Trophoblast cell (in vitro differentiated cells and primary cell): Measurements from ENCODE around the gene PSEN2.
"Not testable (repeated sequence)": the region's sequence is repeated elsewhere in the genome, so short reads cannot be mapped to it uniquely, and the experiment has no call there.

Experiments
- DNase-seq, 2 donors: peaks; one replicate each; pipeline ENCODE4 v3.0.0-alpha.2; 2016
- H2AFZ ChIP-seq: 2 replicates; pipeline ENCODE4 v1.6.1; 2013; ENCODE audit warnings: low read length, moderate library complexity, mild to moderate bottlenecking; ENCODE audit not compliant: insufficient read depth, poor library complexity
- H2AK5ac ChIP-seq: 2 replicates; pipeline ENCODE4 v1.6.1; 2013; ENCODE audit warnings: mild to moderate bottlenecking, low read length
- H2BK120ac ChIP-seq: 2 replicates; pipeline ENCODE4 v1.6.1; 2013; ENCODE audit warnings: low read length, mild to moderate bottlenecking, moderate library complexity; ENCODE audit not compliant: insufficient read depth, poor library complexity
- H2BK12ac ChIP-seq: 2 replicates; pipeline ENCODE4 v1.6.1; 2013; ENCODE audit warnings: mild to moderate bottlenecking, low read length, moderate library complexity
- H2BK5ac ChIP-seq: 2 replicates; pipeline ENCODE4 v1.6.1; 2013; ENCODE audit warnings: low read length, low read depth, moderate library complexity, mild to moderate bottlenecking; ENCODE audit not compliant: poor library complexity
- H3K14ac ChIP-seq: 2 replicates; pipeline ENCODE4 v1.6.1; 2013; ENCODE audit warnings: mild to moderate bottlenecking, low read length
- H3K18ac ChIP-seq: 2 replicates; pipeline ENCODE4 v1.6.1; 2013; ENCODE audit warnings: mild to moderate bottlenecking, low read length
- H3K23ac ChIP-seq: 2 replicates; pipeline ENCODE4 v1.6.1; 2013; ENCODE audit warnings: low read length
- H3K27ac ChIP-seq: 2 replicates; pipeline ENCODE4 v1.5.1; 2013; ENCODE audit warnings: low read depth, mild to moderate bottlenecking, inconsistent platforms, low read length, moderate library complexity
- H3K27me3 ChIP-seq: 2 replicates; pipeline ENCODE4 v1.6.1; 2013; ENCODE audit warnings: inconsistent platforms, mild to moderate bottlenecking, low read length, moderate library complexity; ENCODE audit not compliant: insufficient read depth
- H3K36me3 ChIP-seq, 2 experiments: 1 replicate in 1 of 2; 2 replicates in 1 of 2; pipeline ENCODE4 v1.6.1; 2013; ENCODE audit warnings: low read length in 2 of 2, mild to moderate bottlenecking in 2 of 2, moderate library complexity in 1 of 2; ENCODE audit not compliant: insufficient read depth in 2 of 2, control insufficient read depth in 1 of 2
- H3K4ac ChIP-seq: 2 replicates; pipeline ENCODE4 v1.6.1; 2013; ENCODE audit warnings: low read depth, mild to moderate bottlenecking, low read length, moderate library complexity
- H3K4me1 ChIP-seq, 2 experiments: 1 replicate in 1 of 2; 2 replicates in 1 of 2; pipeline ENCODE4 v1.6.1; 2013; ENCODE audit warnings: low read length in 2 of 2, mild to moderate bottlenecking in 2 of 2, moderate library complexity in 1 of 2; ENCODE audit not compliant: insufficient read depth in 2 of 2, control insufficient read depth in 1 of 2
- H3K4me2 ChIP-seq: 2 replicates; pipeline ENCODE4 v1.6.1; 2013; ENCODE audit warnings: inconsistent platforms, mild to moderate bottlenecking, low read length, moderate library complexity
- H3K4me3 ChIP-seq: 2 replicates; pipeline ENCODE4 v1.5.1; 2013; ENCODE audit warnings: mild to moderate bottlenecking, low read depth, low read length, inconsistent platforms
- H3K79me1 ChIP-seq: one replicate; pipeline ENCODE4 v1.6.1; 2013; ENCODE audit warnings: low read length
- H3K79me2 ChIP-seq: 2 replicates; pipeline ENCODE4 v1.6.1; 2013; ENCODE audit warnings: low read length, mild to moderate bottlenecking; ENCODE audit not compliant: control insufficient read depth, insufficient read depth, poor library complexity
- H3K9ac ChIP-seq: 2 replicates; pipeline ENCODE4 v1.6.1; 2013; ENCODE audit warnings: mild to moderate bottlenecking, low read length
- H3K9me3 ChIP-seq: 2 replicates; pipeline ENCODE4 v1.6.1; 2013; ENCODE audit warnings: low read depth, mild to moderate bottlenecking, control low read depth, inconsistent platforms, low read length; ENCODE audit not compliant: insufficient read depth
- H4K12ac ChIP-seq: 2 replicates; pipeline ENCODE4 v1.6.1; 2013; ENCODE audit warnings: low read depth, mild to moderate bottlenecking, low read length, moderate library complexity
- H4K8ac ChIP-seq: 2 replicates; pipeline ENCODE4 v1.6.1; 2013; ENCODE audit warnings: low read depth, mild to moderate bottlenecking, low read length, moderate library complexity
- H4K91ac ChIP-seq: one replicate; pipeline ENCODE4 v1.6.1; 2013; ENCODE audit warnings: low read depth, mild to moderate bottlenecking, low read length, moderate library complexity
- WGBS: extraction: QIAGEN DNeasy Blood & Tissue Kit; methylation state at CpG from one replicate; pipeline ENCODE4 v1.1.7; 2013; ENCODE audit warnings: missing lambda C conversion rate; ENCODE audit not compliant: insufficient read length, insufficient coverage; ENCODE audit errors: extremely low coverage; 5-methylcytosine and 5-hydroxymethylcytosine counted together

The PSEN2 gene

DNA sequence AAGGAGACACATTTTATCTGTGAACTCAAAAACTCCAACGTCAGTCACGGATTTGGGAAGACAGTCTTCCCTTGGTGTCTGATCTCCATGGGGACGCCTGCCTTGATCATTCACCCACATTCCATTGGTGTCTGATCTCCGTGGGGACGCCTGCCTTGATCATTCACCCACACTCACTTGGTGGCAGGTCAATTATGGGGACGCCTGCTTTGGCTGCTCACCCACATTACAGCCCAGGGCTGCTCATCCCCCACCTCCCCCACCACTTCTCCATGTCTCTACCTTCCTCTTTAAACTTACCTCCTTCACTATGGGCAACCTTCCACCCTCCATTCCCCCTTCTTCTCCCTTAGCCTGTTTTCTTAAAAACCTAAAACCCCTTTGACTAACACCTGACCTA is 36.2 kb upstream of the PSEN2 start:
- H3K27me3 ChIP-seq, H3K36me3 ChIP-seq, H3K14ac ChIP-seq, H2BK12ac ChIP-seq, H3K18ac ChIP-seq, DNase-seq, H4K8ac ChIP-seq, H3K79me2 ChIP-seq, H3K4ac ChIP-seq, H3K9me3 ChIP-seq, H4K12ac ChIP-seq, H3K4me2 ChIP-seq, H4K91ac ChIP-seq, H3K79me1 ChIP-seq, H3K27ac ChIP-seq, H2AK5ac ChIP-seq, H3K23ac ChIP-seq, H2BK120ac ChIP-seq, H2AFZ ChIP-seq, H3K4me1 ChIP-seq, H2BK5ac ChIP-seq, H3K4me3 ChIP-seq, H3K9ac ChIP-seq: not testable (repeated sequence)
- WGBS: no CpG with 5 or more reads among the region's 6 CpGs

DNA sequence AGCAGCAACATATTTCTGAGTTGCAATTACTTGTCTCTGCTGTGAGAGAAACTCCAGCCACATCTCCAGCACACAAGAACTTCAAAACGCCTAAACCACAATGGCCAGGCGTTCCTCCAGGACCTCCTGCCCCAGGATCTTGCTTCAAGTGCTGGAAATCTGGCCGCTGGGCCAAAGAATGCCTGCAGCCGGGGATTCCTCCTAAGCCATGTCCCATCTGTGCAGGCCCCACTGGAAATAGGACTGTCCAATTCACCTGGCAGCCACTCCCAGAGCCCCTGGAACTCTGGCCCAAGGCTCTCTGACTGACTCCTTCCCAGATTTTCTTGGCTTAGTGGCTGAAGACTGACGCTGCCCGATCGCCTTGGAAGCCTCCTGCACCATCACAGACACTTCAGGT is 35.0 kb upstream of the PSEN2 start:
- H2AFZ ChIP-seq, H3K18ac ChIP-seq, H3K14ac ChIP-seq, H2AK5ac ChIP-seq, H3K79me1 ChIP-seq, H3K23ac ChIP-seq, H4K12ac ChIP-seq, H3K27me3 ChIP-seq, H3K9me3 ChIP-seq, H3K4ac ChIP-seq, H3K4me2 ChIP-seq, H2BK120ac ChIP-seq, H2BK12ac ChIP-seq, H3K4me3 ChIP-seq, H3K4me1 ChIP-seq, H3K36me3 ChIP-seq, H4K91ac ChIP-seq, H2BK5ac ChIP-seq, H3K9ac ChIP-seq, H4K8ac ChIP-seq, H3K27ac ChIP-seq, DNase-seq, H3K79me2 ChIP-seq: not testable (repeated sequence)
- no CpG with 5 or more reads among the region's 7 CpGs for WGBS

DNA sequence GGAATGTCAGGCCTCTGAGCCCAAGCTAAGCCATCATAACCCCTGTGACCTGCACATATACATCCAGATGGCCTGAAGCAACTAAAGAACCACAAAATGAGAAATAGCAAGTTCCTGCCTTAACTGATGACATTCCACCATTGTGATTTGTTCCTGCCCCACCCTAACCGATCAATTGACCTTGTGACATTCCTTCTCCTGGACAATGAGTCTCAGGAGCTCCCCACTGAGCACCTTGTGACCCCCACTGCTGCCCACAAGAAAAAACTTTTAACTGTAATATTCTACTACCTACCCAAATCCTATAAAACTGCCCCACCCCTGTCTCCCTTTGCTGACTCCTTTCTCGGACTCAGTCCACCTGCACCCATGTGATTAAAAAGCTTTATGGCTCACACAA is 32.5 kb upstream of the PSEN2 start:
- DNase-seq: not testable (repeated sequence)

DNA sequence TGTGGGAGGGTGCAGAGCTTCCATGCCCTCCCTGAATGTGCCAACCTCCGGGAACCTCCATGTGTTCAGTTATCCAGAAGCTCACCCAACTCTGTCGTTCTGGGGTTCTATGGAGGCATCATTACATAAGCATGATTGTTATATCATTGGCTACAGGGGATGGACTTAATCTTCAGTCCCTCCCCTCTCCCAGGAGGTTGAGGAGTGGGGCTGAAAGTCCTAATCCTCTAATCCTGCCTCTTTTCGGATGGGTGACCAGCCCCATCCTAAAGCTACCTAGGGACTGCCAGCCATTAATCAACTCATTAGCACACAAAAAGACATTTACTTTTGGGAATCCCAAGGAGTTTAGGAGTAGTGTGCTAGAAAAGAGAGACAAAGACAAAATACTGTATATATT is 32.0 kb upstream of the PSEN2 start:
- Histone ChIP-seq H3K36me3 (no peaks in the 10 kb centered on the region), H3K27ac (no peak overlapping the region), H4K12ac (no peak overlapping the region), H3K4ac (no peak overlapping the region), H2BK5ac (no peak overlapping the region), H2BK12ac (no peak overlapping the region), H3K79me2 (no peaks in the 10 kb centered on the region), H4K91ac (no peak overlapping the region), H3K79me1 (no peaks in the 10 kb centered on the region), H3K14ac (no peak overlapping the region), H3K4me2 (no peak overlapping the region), H2AK5ac (no peak overlapping the region), H3K9me3 (peaks cover 5% of the 10 kb centered on the region), H3K9ac (no peak overlapping the region), H3K4me3 (no peak overlapping the region), H3K4me1 (peaks cover 5 to 7% of the 10 kb centered on the region in 2 experiments), H2AFZ (no peak overlapping the region), H3K23ac (no peak overlapping the region), H2BK120ac (no peak overlapping the region), H4K8ac (no peak overlapping the region), H3K27me3 (no peaks in the 10 kb centered on the region), H3K18ac (no peak overlapping the region)
- WGBS: no CpG with 5 or more reads among the region's 3 CpGs
- no peak for DNase-seq

More for the DNA sequence above, 32.5 kb upstream of the PSEN2 start:
- H3K9me3 ChIP-seq, H3K9ac ChIP-seq, H2AK5ac ChIP-seq, H3K14ac ChIP-seq, H3K36me3 ChIP-seq, H4K91ac ChIP-seq, H3K79me1 ChIP-seq, H3K27ac ChIP-seq, H2BK5ac ChIP-seq, H3K23ac ChIP-seq, H4K8ac ChIP-seq, H3K4me1 ChIP-seq, H3K27me3 ChIP-seq, H2BK12ac ChIP-seq, H4K12ac ChIP-seq, H3K18ac ChIP-seq, H2AFZ ChIP-seq, H3K4me2 ChIP-seq, H3K79me2 ChIP-seq, H3K4me3 ChIP-seq, H2BK120ac ChIP-seq, H3K4ac ChIP-seq: not testable (repeated sequence)
- whole genome bisulfite sequencing: no CpG with 5 or more reads among the region's 2 CpGs

DNA sequence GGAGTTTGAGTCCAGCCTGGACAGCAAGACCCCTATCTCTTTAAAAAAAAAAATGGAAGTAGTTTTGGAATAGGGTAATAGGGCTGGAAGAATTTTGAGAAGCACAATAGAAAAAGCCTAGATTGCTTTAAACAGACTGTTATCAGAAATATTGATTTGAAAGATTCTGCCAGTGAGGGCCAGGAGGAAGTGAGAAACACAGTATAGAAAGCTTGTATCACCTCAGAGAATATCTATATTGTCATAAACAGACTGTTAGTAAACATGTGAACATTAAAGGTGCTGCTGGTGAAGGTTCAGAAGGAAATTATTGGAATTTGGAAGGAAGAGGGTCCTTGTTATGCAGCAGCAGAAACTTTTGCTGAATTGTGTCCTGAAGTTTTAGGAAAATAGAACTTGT is 24.8 kb upstream of the PSEN2 start:
- Histone ChIP-seq H3K4me3 (no peak overlapping the region), H2BK120ac (no peak overlapping the region), H3K23ac (no peak overlapping the region), H3K79me1 (no peaks in the 10 kb centered on the region), H2AK5ac (no peak overlapping the region), H3K4ac (no peak overlapping the region), H3K9me3 (no peaks in the 10 kb centered on the region), H4K8ac (no peak overlapping the region), H4K91ac (no peak overlapping the region), H3K4me2 (no peak overlapping the region), H2BK12ac (no peak overlapping the region), H3K27ac (no peak overlapping the region), H3K27me3 (no peaks in the 10 kb centered on the region), H3K9ac (no peak overlapping the region), H3K36me3 (no peaks in the 10 kb centered on the region), H2BK5ac (no peak overlapping the region), H3K18ac (no peak overlapping the region), H3K79me2 (no peaks in the 10 kb centered on the region), H4K12ac (no peak overlapping the region), H3K4me1 (no peaks in the 10 kb centered on the region), H2AFZ (no peak overlapping the region), H3K14ac (no peak overlapping the region)
- DNase-seq: no peak
